Fibroblast of lung (primary cell): ENCODE results near the gene GGA3.

Source experiments
- CTCF ChIP-seq, 2 donors: IDR thresholded peaks in 1 of 2; conservative IDR thresholded peaks in 1 of 2; 1 replicate in 1 of 2; 2 replicates in 1 of 2; pipeline ENCODE4 v1.5.1; 2011 to 2012; ENCODE audit warnings: low read length in 2 of 2, control low read depth in 1 of 2, inconsistent platforms in 1 of 2, low read depth in 1 of 2, mild to moderate bottlenecking in 1 of 2
- EZH2 ChIP-seq: IDR thresholded peaks from 2 replicates; pipeline ENCODE4 v1.5.1; 2012; ENCODE audit warnings: low read length, control low read depth, mild to moderate bottlenecking; ENCODE audit errors: missing control alignments

GRCh38 chr17:75271233-75271954 lies 10.0 kb upstream of the GGA3 start:
- no peak for TF ChIP-seq EZH2
- TF ChIP-seq CTCF (conservative IDR thresholded peaks at IDR 0.05 in 1 of 2, IDR thresholded peaks at IDR 0.05 in 1 of 2; ENCODE audit: low read depth in 1 of 2, low read length in 2 of 2), result peak; percentile 26 to 33
